IPS DF 19.7 (cell line): ENCODE results near the gene LMF1.

ENCODE experiments used
- DNase-seq: peaks from one replicate; pipeline ENCODE4 v3.0.0-alpha.2; 2013; ENCODE audit warnings: low read depth, low spot score

Gene LMF1

GRCh38 chr16:881219-882097 is 89.3 kb downstream of the LMF1 start:
- no peak for DNase-seq

GRCh38 chr16:880471-881171 is 90.2 kb downstream of the LMF1 start:
- DNase-seq = no peak

DNA sequence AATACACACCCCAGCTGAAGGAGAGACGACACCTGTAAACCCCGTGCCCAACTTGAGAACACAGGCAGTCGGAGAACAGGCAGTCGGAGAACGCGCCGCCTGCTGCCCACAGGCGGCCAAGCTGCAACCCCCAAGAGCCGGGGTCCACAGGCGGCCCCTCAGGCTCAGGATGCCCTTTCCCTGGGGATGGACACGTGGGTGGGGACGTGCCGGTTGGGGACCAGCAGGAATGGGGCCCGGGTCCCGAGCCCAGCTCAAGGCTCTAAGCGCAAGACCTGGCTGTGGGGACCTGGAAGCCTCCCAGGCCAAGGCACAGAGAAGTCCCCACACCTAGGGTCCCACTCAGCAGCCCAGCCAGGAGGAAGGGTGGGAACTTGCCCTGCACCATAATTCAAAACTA is 90.8 kb downstream of the LMF1 start:
- no peak for DNase-seq

DNA sequence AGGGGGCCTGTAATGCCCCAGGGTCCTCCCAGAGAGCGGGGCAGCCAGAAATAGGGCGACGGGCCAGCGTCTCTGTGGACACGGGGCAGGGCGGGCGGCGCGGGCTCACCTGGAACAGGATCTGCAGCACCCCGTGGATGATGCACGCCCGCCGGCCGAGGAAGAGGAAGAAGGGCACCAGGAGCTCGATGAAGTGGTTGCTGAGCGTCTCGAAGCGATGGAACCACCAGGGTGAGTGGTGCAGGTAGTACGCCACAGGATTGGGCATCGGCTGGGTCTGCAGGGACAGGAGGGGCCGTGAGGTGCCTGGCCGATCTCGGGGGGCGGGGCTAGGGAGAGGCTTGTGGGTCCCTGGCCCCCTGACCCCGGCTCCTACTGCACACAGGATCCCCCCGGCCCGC is 91.3 kb downstream of the LMF1 start:
- no peak for DNase-seq

GRCh38 chr16:878886-879285 is 91.9 kb downstream of the LMF1 start:
- DNase-seq = no peak

- no peak for DNase-seq
Measured at GRCh38 chr16:878072-878784, 92.6 kb downstream of the LMF1 start.

DNA sequence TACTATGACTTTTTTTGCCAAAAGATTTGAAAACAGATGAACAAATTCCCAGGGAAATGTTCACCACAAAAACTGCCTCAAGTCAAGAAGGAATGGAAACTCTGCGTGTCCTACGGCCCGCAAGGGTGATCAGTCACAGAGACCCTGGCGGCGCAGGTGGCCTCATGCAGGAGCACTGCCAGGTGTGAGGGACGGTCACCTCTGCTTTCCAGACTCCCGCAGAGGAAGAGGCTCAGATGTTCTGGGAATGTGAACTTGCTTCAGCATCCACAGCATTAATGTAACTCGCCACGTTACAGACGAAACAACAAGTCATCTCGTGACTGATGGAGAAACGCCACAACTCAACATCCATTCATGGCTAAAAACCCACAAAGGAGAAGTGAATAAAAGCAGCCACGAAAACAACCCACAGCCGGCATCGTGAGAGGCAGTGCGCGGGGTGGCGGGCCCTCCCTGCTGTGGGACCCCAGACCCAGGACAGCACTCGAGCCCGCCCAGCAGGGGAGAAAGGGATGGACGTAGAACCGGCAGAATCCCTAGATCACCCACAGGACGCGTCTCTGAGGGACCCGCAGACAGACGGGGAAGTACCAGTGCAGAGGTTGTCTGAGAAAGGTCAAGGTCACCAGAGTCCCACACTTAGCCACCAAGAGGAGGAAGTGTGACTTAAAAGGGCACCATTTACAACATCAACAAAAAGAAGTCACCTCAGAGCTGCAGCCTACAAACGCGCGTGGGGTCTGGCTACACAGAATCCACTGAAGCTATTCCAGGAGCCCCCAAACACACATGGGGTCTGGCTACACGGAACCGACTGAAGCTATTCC is 93.3 kb downstream of the LMF1 start:
- DNase-seq = no peak

DNA sequence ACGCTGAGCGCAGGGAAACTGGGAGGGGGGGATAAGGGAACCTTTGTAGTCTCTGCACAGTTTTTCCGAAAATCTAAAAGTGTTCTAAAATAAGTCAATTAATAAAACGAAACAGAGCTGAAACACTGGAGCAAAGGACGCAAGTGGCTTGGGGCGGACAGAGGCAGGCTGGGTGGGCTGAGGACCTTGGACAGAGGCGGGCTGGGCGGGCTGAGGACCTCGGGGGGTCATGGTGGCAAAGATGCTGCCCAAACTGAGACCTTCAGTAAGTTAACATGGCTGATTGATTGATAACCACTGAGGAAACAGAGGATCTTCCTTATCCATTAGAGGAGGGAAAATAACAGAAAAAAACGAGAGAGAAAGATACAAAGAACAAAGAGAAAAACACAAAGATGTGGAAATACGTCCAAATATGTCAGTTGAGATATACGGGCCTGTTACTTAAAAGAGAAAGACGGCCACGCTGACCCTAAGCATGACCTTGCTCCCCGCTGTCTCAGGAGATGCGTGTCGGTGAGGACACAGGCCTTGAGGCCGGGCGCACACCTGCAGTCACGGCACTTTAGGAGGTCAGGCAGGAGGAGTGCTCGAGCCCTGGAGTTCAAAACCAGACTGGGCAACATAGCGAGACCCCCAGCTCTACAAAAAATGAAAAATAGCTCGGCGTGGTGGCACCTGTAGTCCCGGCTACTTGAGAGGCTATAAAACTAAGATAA is 94.1 kb downstream of the LMF1 start:
- DNase-seq = no peak

- no peak for DNase-seq
Measured at GRCh38 chr16:876041-876335, 94.8 kb downstream of the LMF1 start.

DNA sequence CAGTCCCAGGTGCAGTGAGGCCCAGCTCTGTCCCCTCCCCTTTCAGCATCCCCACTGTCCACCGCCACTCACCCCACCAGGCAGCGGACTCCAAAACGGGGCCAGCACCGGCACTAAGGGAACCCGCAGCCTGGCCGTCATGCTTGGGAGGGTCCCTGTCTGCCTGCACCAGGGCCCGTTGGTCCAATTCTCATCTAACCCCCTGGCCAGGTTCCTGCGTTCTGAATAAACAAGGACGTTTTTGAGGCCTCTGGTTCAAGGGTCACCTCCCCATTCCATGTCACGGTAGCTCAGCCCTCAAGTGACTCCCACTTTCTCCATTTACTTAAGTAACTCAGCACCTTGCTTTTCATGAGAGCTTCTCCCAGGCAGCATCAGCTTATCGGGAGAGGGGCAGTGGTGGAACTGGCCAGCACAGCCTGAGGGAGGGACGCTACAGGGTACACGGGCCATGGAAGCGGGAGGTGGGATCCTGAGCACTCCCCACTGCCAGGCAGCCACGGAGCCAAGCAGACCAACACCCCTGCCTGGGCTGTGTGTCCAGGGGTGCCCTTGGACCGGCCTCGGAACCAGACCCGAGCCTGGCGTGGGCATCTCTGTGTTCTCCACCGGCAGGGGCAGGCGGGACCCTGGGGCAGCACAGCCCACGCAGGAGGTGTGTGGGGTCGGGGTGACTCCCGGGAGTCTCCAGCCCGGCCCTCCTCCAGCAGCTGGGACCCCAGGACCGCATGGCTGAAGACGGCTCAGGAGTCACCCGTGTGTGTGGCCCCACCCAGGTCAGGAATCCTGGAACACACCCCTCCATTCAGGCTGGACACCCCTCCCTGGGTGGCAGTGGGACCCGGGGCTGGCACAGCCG is 95.4 kb downstream of the LMF1 start:
- no peak for DNase-seq

DNA sequence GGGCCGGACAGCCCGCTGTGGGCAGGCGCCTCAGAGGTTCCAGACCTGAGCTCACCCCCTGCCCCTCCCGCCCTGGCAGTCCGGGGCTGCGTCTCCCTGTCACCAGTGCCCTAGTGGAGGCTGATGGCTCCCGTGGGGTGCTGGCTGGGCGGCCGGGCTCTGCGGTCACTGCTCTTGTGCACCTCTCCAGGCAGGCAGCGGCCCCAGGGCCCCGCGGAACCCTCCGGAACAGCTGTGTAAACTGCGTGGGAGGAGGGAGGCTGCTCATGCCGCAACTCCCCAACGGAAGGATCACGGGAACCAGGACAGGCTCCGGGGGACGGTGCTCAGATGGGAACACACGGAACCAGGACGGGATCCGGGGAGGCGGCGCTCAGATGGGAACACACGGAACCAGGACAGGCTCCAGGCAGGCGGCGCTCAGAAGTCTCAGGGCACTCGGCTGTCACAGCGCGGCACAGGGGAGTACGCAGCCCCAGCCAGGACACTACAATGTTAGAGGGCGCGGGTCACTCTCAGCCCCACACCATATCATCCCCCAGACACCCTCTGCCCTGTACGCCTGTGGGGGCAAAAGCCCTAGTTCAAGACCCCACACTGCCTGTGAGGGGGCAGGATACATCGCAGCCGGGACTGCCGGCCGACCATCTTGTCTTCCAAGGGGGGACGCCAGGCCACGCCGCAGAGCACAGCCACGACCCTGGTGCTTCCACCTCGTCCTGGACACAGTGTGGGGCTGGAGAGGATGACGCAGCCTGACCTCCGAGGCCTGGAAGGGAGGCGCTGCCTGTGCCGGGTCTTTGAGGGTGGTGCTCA is 96.2 kb downstream of the LMF1 start:
- no peak for DNase-seq

GRCh38 chr16:873889-874288 is 96.9 kb downstream of the LMF1 start:
- no peak for DNase-seq

DNA sequence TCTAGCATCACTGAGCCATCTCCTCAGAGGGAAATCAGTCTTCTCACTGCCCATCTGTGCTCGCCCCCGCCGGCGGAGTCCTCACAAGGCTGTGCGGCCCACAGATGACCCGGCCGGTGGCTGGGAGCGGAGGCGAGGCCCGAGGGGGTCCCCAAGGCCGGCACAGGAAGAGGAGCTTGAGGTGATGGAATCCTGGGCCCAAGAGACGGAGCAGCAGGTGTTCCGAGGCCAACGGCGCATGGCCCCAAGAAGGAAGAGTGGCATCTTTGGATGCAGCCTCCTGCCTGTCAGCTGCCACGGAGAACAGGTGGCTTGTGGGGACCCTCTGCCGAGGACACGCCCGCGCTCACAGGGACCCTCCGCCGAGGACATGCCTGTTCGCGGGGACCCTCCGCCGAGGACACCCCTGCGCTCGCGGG is 97.5 kb downstream of the LMF1 start:
- no peak for DNase-seq

GRCh38 chr16:872436-873242 is 98.1 kb downstream of the LMF1 start:
- DNase-seq = no peak

GRCh38 chr16:871562-872345 is 99.0 kb downstream of the LMF1 start:
- DNase-seq = no peak

DNA sequence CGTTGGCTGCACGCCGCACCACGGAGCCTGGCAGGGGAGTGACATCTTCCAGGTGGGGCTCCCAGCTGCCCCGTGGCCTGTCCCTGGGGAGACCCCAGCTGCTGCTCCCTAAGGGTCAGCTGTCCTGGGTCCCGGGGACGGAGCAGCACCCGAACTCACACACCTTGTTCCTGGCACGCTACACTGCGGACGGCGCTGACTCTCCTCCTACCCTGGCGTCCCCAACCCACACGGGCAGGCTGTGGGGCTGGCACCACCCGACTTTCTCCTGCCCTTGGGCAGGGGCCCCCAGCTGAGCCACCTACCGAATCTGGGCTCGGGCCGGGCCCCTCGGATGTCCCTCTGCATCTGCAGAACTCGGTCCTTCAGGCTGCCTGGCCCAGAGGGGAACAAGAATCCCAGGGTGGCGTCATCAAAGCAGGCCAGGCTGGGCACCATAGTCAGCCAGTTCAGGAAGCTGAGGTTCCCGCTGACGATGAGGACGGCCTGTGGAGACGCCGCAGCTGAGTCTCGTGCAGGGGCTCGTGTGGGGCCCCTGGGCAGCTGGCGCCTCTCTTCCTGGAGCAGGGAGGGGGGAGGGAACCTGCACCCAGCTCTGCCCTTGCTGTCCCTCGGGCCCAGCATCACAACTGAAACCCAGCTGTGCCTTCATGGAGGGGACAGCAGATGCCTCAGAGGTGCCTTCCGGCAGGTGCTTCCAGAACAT is 99.8 kb downstream of the LMF1 start:
- no peak for DNase-seq
